DMS53 treated with DMSO at 0.1 percent for 48 hours (cell line): ENCODE measurements around the gene HSD17B14.
"Not testable (repeated sequence)": the region's sequence is repeated elsewhere in the genome, so short reads cannot be mapped to it uniquely, and the experiment has no call there.

Experiments
- DNase-seq: peaks from one replicate; lab custom pipeline; 2025; ENCODE audit not compliant: unreplicated experiment; lab: John Stamatoyannopoulos, UW

The HSD17B14 gene

DNA sequence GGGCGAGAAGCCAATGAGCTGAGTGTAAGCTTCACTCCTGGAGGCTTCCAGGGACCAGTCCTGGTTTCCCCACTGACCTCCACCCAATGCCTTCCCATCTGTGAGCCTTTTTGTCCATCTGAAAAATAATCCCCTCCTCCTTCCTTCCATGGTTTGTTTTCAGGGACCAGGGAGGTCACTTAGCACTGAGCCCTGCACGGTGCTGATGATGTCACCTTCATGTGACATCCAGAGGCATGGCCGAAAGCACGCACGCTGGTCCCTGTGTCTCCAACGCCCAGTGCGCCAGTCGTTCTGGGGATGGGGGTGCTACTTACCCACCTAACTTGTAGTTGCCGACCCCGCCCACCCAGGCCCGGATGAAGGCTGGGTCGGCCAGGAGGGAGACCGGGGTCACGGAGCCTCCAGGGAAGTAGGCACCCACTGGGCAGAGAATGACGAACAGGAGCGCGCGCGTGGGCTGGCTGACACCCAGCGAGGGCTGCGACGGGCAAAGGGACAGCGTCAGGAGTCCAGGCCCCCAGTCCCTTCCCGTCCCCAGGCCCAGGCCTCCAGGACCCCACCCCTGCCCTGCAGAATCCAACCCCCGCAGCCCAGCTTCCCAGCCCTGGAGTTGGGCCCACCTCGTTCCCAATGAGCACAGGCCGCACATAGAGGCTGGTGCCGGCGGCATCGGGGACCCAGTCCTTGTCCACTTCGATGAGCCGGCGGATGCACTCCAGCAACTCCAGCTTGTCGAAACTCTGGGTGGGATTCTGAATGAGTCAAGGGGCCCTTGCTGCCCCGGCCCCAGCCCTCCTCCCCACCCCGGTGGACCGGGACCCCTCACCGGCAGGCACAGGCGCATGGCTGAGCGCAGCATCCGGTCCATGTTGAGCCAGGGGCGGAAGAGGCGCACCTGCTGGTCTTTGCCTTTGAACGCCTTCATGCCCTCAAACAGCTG is 36.7 kb downstream of the HSD17B14 start:
- DNase-seq = no peak

DNA sequence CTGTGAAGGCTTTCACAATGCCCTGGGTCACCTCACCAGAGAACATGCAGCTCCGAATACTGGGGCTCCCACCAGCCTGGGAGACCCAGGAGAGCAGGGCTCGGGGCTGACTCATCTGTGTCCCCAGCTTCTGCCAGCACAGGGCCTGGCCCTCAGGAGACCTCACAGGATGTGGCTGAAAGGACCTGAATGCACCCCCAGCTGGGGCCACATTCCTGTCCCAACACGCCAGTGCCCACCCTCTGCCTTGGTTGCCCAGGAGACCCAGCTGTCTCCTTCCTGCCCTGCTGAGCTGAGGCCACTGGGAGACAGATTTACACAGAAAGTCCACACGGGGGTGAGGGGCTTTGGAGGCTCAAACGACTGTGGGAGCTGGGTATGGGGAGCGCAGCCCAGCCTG is 37.4 kb downstream of the HSD17B14 start:
- DNase-seq = no peak

GRCh38 chr19:48797103-48797502 is 39.2 kb downstream of the HSD17B14 start:
- DNase-seq = no peak

GRCh38 chr19:48796298-48797083 is 39.8 kb downstream of the HSD17B14 start:
- no peak for DNase-seq

- no peak for DNase-seq
Observed at GRCh38 chr19:48795685-48796070, 40.6 kb downstream of the HSD17B14 start.

DNA sequence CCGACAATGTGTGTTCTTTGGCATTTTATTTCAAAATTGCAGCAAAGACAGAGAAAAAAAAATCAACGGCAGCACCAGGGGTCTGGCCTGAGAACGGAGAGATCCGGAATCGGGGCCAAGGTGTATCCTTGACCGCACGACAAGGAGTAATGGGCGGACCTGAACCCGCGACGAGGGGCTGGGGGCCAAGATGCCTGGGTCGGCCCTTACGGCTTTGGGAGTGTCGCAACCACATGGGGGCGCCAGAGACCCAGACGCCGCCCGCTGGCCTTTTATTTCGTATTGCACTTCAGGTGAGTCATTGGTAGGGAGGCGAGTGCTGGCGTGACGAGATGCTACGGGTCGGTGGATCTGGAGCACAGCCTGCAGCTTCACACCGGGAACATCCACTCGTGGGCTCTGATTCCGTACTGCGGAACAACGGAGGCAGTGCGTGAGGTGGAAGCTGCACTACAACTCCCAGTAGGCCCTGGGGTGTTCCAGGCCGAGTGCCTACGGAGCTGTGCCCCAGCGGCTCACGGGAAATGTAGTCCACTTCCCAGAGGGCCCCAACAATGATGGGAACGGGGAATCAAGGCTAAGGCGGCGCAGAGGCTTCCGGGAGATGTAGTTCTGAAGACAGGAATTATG is 41.1 kb downstream of the HSD17B14 start:
- peak; percentile 99 for DNase-seq

DNA sequence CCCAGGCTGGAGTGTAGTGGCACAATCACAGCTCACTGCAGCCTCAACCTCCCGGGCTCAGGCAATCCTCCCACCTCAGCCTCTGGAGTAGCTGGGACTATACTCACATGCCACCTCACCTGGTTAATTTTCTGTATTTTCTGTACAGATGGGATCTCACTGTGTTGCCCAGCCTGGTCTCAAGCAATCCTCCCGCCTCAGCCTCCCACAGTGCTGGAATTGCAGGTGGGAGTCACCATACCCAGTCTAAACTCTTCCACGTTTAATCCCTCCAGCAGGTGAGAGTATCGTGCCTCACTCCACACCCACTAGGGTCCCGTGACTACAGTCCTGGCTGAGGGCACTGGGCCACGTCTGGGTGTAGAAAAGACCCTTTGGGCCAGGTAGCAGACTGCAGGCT is 42.0 kb downstream of the HSD17B14 start:
- no peak for DNase-seq

DNA sequence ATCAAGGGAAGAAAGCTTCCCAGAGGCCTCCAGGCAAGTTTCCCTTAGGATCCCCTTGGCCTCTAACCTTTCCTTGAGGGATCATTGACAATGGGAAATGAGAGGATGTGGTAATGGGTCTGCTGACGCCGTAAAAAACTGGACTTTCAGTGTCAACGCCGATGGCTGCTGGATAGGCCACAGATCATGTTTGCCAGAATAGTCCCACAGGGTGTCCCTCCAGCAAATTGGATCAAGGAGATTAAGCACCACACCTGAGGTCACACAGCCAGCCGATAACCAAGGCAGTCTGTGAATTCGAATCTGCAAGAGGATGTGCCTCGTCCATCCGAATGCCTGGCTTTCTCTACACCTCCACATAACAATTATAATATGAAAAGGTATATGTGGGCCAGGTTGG is 43.0 kb downstream of the HSD17B14 start:
- no peak for DNase-seq

DNA sequence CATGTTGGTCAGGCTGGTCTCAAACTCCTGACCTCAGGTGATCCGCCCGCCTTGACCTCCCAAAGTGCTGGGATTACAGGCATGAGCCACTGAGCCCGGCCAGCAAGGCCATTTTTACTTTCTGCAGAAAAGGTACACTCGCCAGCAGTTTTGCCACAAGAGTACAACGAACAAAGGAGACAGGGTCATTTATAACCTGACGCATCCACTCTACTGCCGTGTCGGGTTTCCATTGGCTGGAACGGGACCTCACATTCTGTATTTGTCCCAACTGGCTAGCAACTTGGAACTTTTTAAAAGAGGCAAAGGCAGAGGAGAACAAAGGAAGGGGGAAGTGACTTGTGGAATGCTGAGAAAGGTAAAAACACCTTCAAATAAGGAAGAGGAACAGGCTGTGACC is 49.0 kb downstream of the HSD17B14 start:
- not testable (repeated sequence) for DNase-seq

- not testable (repeated sequence) for DNase-seq
Observed at GRCh38 chr19:48786422-48786821, 49.9 kb downstream of the HSD17B14 start.

DNA sequence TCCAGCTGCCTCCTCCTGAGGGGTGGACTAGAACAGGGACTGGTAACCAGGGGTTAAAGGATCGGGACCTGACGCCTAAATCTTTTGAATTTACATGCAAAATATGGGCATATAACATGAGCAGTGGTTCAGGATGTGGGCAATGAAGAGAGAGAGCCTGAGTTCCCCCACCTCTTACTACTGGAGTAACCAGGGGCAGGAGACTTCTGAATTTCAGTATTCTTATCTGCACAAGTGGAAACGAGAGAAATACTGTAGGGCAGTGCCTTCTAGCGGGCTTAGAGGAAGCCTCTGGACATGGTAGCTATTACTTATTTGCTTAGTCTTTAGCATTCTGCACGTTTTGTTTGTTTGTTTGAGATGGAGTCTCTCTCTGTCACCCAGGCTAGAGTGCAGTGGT is 51.8 kb downstream of the HSD17B14 start:
- peak; percentile 24 for DNase-seq

DNA sequence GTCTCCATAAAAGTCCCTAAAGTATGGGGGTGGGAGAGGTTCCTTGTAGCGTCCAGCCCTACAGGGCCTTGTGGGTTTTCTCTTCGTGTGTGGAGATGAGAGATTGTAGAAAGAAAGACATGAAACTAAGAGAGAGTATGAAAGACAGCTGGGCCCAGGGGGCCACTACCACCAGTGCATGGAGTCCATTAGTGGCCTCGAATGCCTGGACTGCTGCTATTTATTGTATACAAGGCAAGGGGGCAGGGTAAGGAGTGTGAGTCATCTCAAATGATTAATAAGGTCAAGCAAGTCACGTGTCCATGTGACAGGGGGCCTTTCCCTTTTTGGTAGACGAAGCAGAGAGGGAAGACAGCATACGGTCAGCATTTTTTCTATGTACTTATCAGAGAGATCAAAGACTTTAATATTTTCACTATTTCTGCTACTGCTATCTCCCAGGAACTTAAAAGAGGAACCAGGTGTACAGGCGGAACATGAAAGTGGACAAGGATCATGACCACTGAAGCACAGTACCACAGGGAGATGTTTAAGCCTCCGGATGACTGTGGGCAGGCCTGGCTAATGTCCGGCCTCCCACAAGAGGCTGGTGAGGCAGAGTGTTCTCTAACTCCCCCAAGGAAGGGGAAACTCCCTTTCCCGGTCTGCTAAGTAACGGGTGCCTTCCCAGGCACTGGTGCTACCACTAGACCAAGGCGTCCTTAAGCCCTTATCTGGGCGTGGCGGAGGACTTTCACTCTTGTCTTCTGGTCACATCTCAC is 55.5 kb downstream of the HSD17B14 start:
- peak; percentile 37 for DNase-seq

DNA sequence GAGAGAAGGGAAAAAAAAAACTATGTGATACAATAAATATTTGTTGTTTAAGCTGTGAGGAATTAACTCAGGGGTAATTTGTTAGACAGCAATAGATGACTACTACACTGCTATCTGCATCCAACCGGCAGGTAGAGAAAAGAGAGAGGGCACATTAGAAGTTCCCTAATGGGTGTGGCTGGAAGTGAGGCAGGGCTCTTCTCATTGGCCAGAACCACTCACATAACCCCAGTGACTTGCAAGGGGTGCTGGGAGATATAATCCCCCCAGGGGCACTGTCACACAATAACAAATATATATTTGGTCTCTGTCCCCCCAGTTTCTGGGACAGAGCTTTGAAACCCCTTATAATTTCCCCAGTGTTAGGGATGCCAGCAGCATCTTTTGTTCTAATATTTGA is 56.7 kb downstream of the HSD17B14 start:
- DNase-seq = no peak

DNA sequence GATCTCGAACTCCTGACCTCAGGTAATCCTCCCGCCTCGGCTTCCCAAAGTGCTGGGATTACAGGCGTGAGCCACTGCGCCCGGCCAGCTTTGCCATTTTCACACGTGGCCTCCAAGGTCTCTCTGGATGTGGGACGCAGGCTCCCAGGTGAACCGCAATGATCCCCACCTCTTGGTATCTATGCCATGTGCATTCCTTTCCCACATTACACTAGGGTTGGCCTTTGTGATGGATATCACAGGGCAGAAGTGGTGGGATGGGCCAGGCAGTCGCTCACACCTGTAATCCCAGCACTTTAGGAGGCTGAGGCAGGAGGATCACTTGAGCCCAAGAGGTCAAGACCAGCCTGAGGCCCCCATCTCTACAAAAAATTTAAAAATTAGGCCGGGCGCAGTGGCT is 58.6 kb downstream of the HSD17B14 start:
- DNase-seq = no peak

- DNase-seq = no peak
Observed at GRCh38 chr19:48777139-48777538, 59.2 kb downstream of the HSD17B14 start.

DNA sequence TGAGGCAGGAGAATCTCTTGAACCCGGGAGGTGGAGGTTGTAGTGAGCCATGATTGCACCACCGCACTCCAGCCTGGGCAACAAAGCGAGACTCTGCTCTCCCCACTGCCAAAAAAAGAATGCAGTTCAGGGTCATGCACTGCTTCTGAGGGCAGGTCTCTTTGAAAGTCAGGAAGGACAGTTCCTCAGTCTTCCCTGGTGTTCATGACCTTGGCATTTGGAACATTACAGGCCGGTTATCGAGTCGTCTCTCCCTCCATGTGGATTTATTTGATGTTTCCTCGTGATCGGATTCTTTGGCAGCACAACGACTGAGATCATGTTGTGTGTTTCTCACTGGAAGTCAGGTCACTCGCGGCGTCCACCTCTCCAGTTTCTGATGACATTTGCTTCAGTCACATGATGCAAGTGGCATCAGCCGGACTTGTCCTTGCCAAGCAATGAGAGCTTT is 63.8 kb downstream of the HSD17B14 start:
- DNase-seq = no peak

DNA sequence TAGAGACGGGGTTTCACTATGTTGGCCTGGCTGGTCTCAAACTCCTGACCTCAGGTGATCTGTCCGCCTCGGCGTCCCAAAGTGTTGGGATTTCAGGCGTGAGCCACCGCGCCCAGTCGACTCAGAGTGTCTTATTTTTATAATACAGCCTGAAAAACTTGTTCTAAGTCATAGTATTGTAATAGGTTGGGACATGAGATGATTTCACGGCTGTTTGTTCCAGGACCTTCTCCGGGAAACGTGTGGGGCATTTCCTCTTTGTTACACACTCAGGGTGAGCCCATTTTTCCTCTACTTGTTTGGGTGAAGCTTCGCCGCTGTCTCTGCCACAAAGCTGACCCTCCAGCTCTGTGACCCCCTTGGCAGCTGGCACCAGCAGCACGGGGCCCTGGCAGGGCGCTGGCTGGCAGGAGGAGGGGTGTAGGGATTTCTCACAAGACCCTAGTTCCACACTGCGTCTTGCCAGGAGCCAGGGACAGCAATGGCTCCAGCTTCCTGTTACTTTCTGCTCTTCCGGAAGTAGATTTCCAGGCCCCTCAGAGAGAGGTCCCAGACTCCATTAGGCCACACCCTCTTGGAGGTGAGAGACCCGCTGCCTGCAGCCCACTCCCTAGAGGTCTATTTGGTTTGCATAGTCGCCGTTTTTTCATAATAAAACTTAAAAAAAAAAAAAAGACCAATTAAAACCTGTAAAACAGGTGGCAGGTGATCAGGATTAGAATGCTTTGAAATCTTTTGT is 65.4 kb downstream of the HSD17B14 start:
- DNase-seq = no peak

DNA sequence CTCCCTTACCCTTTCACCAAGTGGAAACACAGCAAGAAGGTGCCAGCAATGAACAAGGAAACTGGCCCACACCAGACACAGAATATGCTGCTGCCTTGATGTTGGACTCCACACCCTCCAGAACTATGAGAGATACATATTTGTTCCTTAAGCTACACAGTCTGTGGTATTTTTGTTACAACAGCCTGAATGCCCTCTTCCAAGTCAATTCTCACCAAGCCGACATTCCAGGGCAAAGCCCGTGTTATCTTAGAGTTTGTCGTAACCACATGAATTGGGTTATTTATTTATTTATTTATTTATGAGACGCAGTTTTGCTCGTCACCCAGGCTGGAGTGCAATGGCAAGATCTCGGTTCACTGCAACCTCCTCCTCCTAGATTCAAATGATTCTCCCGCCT is 66.0 kb downstream of the HSD17B14 start:
- DNase-seq = no peak

DNA sequence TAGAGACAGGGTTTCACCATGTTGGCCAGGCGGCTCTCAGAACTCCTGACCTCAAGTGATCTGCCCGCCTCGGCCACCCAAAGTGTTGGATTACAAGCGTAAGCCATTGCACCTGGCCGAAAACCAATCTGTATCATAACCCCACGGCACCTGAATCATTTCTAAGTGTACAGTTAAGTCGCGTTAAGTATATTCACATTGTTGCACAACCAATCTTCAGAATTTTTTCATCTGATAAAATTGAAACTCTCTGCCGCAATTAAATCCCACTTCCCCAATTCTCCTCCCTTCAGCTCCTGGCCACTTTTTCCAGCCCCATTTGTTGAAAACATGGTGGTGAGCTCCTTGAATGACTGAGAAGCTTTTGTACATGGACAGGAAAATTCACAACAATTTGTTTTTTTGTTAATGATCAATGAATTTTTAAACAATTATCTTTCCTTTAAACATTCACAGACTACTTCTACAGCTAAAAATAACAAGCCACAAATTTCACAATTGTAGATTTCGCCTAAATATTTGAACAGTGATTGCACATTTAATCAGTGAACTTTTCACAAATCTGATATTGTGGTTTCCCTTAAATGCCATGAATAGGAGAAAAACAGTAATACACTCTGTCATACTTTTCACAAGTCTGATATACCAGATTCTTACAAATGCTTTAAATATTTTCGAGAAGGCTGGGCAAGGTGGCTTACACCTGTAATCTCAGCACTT is 67.1 kb downstream of the HSD17B14 start:
- DNase-seq = no peak
